GM18909 (cell line): ENCODE results near the gene LAPTM4A.
"Not testable (repeated sequence)": the region's sequence is repeated elsewhere in the genome, so short reads cannot be mapped to it uniquely, and the experiment has no call there.

ENCODE experiments used
- ATAC-seq: cut with Tn5 transposase; IDR thresholded peaks from one replicate; pipeline ENCODE4 v1.9.1; 2021; ENCODE audit warnings: mild to moderate bottlenecking; ENCODE audit not compliant: unreplicated experiment, poor library complexity

Gene LAPTM4A

DNA sequence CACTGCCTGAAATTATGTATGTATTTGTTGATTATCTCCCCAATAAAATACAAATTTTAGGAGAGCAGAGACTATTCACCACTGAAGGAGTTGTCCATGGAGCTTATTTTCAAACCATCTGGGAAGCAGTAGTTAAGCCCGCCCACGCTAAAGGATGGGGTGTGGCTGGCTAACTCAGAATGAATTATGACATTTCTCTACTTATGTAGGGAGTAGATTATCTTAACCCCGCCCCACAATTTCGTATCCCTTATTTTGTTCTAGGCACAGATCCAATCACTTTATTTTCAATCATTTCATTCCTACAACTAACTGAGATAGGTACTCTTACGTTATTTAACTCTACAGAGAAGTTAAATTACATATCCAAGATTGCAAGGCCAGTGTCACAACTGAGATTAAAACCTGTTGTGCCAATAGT, 1.4 kb upstream of the LAPTM4A start:
- ATAC-seq: no peak

DNA sequence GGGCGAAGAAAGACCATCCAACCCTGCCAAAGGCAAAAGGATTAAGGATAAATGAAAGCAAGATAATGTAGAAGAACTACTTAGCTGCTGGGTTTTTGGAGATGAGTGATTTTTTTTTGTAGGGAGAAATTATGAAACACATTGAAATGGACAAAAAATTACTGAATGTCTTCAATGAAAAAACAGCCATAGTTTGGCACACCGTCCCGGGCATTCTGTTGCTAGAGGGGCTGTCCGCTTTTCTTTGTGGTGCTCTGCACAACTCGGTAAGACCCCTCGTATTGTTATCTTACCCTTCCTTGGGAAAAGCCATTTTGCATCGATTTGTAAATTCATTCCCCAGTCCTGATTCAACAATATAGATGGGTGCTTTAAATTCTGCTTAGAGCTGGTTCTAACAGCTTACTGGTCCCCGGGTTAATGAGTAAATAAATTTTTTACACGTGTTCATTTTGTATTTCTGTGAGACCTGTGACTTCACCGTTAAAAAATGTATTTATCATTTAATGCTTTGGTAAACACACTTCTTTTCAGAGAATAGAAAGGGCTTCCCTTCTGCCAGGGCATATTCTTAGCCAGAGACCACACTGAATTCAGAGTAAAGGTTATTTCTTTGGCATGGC, 912 bp upstream of the LAPTM4A start:
- ATAC-seq: no peak

DNA sequence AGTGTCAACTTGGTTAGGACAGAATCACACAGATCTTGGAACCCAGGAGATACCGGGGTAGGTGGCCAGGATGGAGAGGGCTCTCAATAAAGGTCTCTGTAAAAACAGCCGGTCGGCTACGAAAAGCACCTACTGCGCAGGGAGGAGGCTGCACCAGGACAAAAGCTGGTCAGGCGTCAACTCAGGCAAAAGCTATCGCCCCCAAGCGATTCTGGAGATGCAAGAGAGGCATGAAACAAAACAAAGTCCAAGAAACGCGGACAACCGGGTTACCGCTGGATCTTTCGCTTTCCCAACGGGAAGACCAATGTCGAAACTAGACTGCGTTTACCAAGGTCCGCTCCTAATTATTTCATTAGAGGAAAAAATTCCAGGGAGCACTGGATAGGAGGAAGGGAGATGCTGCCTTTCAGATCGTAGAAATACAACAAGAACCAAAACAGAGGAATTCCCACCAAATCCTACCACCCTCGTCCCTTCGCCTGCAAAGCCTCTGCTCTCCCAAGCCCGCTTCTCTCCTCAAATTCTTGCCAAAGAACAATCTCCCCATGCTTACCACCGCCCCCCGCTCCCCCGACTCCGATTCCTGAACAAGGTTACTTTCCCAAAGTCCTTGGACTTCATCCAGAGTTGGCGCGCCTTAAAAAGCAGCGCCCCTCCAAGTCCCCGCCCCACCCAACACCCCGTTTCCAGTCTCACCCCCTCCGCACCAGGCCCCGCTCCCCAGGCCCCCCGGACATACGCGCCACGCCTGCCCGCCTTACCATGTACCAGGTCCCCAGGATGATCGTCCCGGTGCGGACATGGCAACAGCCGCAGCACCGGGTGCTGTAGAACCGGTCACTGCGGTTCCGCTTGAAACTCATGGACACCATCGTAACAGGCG, 539 bp downstream of the LAPTM4A start:
- peak; percentile 30 for ATAC-seq

DNA sequence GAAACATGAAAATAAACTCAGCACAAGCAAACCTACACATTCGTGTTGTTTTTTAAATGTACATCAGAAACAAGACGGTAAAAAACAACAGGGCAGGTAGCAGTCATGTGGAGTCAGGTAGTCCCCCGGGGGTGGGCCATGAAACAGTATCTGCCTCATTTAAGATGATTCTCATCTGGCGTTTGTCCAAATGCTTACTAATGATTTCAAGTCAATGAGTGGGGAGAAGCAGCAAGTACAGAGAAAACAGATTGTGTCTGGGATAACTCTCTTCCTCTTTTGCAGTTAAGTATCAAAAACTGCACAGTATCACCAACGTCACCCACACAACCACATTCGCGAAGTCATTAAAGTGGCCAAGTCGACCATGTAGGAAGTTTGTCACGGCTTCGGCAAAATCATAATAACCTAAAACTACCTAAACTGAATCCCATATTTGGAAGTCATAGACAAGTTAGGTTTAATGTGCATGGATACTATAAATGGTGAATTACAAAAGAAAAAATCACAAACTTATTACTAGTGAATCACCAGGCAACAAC, 1.3 kb downstream of the LAPTM4A start:
- peak; percentile 29 for ATAC-seq

DNA sequence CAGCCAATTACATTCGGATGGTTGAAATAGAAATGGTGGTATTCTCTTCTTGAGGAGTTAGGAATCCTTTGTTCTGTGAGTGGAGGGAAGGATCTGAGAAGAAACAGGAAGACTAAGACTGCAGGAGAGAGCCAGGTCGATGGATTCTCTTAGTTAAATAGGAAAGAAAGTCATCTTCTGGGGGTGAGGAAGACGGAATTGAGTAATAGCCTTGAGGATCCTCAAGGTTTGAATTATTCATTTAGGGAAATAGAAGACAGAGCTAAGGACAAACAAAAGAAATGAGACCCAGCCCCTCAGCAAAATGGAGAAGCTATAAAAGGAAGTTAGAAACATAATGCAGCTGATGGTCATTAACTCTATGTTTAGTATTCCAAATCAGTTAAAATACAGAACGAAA, 1.8 kb downstream of the LAPTM4A start:
- ATAC-seq: no peak

DNA sequence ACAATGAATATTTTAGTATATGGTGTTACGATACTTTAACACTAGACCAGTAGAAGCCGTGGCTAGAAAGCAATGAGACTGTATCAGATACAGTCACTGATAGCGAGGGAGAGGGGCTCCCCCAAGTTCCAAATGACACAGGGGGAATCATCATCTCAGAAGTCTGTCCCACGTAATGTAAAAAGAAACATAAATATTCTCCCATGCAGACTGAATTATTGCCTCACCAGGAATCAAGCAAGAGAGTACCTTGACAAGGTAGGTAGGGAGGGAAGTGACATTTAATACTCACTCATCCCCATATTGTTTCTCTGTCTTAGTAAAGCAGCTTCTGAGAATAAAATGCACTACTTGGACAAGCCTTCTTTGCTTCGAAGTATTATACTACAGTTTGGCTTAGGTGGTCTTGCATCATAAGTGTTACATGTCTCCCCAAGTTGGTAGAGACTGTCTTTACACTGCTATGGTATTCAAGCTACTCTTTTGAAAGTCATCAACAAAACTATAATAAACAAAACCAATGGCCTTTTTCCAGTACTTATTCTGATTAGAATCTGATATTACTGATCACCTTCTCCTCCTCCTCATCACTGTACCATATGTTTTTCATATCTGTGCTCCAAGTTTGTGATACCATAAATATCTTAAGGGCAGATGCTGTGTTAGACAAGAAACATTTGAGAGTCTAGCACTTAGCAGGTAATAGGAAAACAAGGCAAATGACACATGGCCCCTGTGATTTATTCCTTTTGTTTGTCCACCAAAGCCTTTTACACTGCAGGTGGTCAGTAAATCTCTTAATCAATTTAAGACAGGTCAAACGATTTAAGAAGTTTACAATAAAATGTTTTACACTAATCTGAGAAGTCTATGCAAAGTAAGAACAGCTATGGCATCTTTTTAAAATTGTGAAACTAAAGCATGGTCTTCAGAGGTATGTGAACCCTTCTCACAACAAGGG, 2.7 kb downstream of the LAPTM4A start:
- no peak for ATAC-seq

DNA sequence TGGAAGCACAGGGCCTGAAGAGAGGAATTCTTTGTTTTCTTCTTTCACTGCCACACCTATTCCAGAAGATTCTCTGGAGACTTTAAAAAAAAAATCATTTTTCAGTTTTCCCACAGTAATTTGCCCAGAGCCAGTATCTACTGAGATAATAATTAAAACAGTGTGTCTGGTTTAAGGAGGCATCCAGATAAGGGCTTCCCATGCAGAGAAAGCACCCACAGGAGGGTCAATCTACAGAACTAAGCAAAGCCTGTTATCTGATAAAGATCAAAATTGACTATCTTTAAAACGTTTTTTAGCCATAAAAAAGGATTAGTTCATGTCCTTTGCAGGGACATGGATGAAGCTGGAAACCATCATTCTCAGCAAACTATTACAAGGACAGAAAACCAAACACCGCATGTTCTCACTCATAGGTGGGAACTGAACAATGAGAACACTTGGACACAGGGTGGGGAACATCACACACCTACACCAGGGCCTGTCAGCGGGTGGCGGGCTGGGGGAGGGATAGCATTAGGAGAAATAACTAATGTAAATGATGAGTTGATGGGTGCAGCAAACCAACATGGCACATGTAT, 5.6 kb downstream of the LAPTM4A start:
- ATAC-seq: not testable (repeated sequence)

DNA sequence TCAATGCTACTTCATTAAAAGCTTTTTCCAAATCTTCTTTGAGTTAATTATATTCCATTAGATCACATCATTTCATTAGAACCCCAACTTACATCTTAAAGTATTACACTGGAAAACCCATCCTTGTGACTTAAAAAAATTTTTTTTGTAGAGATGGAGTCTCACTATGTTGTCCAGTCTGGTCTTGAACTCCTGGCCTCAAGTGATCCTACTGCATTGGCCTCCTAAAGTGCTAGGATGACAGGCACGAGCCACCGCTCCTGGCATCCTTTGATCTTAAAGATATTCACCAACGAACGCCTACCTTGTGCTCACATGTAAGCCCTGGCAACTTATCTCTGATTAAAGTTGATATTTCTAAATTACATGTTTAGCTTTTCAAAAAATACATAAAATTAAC, 6.7 kb downstream of the LAPTM4A start:
- ATAC-seq: no peak

DNA sequence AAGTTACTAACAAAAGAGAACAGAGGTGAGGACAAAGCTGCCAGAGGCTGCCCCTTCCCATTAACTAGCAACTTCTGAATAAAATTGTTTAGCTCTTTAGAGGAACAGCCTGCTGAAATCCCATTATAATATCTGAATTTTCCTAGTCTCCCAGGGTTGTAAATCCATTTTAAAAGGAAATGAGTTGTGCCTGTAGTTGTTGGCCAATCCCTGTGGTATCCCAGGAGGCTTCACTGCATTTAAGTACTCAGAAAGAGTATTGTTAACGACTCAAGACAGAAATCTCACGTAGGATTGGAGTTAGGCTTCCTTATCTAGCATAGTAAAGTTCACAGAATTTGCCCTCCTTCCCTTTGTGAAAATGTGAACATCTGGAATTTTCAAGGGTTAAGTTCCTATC, 8.9 kb downstream of the LAPTM4A start:
- no peak for ATAC-seq

DNA sequence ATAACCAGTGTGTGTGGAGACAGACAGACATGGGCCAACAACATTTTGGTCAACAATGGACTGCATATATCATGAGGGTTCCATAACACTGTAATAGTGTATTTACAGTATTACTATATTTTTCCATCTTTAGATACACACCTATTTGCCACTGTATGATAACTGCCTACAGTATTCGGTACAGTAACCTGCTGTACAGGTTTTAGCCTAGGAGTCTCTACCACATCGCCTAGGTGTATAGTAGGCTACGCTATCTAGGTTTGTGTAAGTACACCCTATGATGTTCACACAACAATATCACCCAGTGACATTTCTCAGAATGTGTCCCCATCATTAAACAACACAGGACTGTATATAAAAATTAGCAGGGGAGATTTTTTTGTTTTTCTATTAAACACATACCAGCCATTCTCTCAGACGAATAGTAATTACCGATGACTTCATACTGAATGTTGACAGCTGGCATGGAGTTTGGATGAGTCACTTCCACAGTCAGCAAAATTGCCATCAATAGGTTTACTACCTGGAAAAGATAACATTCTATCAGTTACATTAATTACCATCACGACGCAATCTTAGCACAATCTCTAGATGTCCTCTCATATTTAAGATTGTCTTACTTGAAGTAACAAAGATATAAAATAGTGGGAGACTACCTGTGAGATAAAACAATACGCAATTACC, 10.8 kb downstream of the LAPTM4A start:
- no peak for ATAC-seq

DNA sequence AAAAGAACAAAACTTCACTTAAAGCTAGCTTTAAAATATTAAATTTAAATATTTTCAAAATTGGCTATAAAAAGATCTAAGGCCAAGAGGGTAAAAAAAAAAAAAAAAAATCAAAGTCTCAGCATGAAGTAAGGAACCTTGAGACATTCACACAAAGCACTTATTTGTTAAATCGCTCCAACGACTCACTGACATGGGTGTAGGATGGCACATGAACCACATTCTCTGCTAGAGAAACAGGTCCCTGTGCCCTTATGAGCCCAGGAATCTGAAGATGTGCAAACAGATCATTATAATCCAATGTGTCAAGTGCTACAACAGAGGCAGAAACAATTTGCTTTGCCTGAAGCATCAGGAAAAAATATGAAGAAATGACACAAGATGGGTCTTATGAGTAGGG, 13.8 kb downstream of the LAPTM4A start:
- no peak for ATAC-seq

DNA sequence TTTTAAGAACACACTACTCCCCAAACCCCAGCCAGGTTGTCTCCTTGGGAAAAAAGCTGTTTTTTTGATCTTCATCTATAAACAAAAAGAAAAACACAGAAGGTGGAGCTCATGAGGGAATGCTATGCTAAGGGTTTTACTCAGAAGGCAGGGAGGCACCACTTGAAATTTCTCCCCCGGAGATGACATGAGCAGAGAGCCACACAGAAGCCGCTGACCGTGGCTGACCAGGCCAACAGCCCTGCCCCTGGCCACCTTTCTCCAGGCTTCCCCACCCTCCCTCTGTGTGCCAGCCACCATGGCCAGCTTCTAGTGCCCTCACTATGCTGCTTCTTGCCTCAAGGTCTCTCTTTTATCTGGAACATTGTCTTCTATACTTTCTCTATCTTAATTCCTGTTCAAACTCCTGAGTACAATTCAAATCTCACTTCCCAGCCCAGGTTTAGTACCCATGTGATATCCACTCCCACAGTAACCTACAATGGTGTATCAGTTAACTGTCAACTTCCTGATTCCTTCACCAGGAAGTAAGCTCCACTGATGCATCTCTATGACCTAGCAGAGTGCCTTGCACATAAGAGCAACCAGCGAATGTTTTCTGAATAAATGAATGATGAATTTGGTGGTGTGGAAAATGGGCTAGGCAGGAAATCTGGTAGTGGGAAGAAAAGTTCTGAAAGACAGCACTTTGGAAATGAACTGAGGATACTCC, 15.3 kb downstream of the LAPTM4A start:
- ATAC-seq: peak; percentile 52

DNA sequence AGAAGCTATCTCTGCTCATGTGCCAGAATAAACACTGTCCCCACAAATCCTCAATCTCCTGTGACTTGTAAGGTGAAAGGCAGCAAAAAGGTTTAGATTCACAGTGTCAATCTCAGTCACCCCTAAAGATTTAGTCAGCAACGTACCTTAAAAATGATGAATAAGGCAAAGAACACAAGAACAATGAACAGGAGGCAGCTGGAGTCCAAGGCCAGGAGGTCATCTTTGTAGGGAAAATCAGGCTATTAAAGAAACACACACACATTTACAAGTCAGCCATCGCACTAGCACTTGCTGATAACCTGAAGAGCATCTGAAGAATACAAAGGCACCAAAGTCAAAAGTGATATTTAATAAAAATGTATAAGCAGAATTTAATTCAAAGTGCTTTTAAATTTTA, 16.6 kb downstream of the LAPTM4A start:
- ATAC-seq: no peak

DNA sequence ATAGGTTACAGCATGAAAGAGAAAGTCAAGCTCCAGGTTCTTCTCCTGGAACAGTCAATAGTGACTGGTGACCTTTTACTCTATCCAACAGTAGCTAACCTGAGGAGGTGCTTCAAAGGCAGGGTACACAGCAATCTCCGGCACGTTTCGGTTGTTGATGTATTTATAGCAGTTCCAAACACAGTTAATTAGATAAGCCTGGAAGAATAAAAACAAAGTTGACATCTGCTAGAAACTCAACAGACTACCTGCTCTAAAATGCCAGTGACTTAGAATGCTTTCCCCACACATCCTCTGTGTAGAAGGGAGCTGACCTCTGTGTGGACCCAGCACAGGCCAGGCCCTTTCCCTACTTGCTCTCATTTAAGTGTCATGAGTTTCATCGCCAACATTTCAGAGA, 17.2 kb downstream of the LAPTM4A start:
- ATAC-seq: no peak

DNA sequence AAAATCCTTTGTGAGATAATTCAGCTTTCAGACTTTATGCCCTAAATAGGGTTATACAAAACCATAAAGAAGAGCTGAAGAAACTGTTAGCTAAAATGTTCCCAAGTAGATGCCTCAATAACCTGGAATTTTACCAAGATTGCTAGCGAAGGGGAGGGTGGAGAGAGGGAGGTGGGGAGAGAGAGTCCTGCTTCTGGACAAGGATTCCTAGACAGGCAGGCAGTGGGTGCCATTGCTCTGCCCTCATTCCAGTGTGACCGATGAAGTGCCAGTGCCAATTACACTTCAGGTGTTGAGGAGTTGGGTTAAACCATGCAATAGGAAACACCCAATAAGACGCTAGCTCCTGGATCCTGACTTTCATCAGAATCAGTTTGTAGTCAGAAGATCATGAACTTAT, 18.1 kb downstream of the LAPTM4A start:
- no peak for ATAC-seq

DNA sequence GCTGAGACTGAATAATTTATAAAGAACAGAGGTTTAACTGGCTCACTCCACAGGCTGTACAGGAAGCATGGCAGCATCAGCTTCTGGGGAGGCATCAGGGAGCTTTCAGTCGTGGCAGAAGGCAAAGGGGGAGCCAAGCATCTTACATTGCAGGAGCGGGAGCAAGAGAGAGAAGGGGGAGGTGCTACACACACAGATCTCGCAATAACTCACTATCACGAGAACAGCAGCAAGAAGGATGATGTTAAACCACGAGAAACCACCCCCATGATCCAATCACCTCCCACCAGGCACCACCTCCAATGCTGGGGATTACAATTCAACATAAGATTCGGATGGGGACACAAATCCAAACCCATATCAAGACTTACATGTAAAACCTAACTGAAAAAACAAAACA, 21.2 kb downstream of the LAPTM4A start:
- ATAC-seq: no peak

DNA sequence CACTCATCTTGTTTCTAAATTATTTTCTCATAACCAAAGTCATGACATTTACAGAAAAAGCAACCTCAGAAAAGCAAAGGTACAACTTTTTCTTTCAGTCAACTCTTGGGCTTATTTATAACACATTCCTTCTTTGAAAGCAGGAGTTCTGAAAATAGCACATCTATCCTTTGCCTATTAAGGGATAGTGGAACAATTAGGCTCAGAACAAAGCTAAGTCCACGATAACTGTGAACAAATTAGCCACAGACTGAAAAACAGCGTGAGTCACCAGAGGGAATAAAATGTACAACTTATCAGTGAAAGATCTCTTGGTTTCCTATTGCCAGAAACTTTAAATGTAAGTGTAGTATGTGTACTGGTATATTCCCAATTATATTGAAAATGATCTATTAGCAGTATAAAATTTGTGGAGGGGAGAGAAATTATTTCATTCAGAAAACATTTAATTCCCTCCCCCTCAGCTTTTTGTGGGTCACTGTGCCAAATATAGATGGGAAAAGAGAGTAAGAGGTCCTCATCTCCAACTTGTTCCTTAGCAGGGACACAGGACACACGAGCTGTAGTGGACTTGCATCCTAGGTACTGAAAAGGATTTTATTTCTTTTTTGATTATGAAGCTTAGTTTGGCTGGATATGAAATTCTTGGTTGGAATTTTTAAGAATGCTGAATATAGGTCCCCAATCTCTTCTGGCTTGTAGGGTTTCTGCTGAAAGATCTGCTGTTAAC, 23.6 kb downstream of the LAPTM4A start:
- no peak for ATAC-seq

DNA sequence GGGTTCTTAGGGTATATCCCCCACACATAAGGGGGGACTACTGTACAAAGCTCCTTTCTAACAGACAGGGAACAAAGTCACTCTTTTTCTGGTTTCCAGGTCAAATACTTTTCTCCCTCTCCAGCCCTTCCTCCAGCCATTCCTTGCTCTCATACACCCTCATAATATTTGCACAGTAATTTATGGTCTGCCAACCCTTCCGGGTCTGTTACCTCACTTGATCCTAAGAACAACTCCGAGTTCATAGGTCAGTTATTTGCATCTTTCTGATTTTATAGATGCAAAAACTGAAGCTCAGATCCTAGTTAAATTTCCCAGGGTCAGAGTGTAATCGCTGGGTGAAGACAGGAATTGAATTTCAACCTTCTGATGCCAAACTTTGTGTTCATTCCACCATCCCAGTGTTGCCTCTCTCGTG, 24.2 kb downstream of the LAPTM4A start:
- no peak for ATAC-seq
